ENCODE results near the gene PRR20G. TPM values are rescaled to one million over a fixed set of nuclear protein-coding genes. Genes with fewer than 3 reads are reported as not detected.

Gene PRR20G
- total RNA-seq, 1 experiment from 2014 or later, result 0.30 TPM

DNA sequence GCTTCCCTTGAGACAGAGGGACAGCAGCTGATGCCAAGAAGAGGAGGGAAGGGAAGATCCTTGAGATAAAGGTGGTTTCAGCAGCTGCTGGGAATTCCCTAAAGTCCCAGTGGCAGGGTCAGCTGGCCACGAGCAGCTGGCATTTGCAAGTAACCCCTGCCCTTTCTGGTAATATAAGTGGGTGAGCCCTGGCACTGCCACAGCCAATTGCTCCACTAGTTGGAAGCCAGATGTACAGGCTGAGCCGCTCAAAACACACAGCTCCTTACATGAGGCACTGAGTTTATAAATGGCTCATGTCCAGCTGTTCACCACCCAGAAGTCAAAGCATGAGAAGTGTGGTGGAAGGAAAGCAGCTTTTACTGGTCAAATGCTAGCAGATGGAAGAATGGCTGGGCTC, 35.4 kb downstream of the PRR20G start:
- intact Hi-C loops (cut with micrococcal nuclease), result no loop called here
- peaks cover 3 to 4% of the 10 kb centered on the region in 2 experiments; a peak in 1 of 4 replicates for H3K9me3 ChIP-seq (ENCODE audit: control insufficient read depth in 1 of 2, insufficient read depth in 1 of 2, low read depth in 1 of 2, low read length in 2 of 2)
- no peaks in the 10 kb centered on the region for H4K20me1 ChIP-seq (ENCODE audit: insufficient read depth)
- no peaks in the 10 kb centered on the region for H3K4me1 ChIP-seq (ENCODE audit: control insufficient read depth in 1 of 2, insufficient read depth in 2 of 2, low read length in 2 of 2)
- ChIA-PET POLR2A (interaction anchor here (0.7 kb wide), 1 partner anchor 11 kb away, joined by 3 read pairs; no protein-coding TSS in a partner anchor), CTCF (no interaction called here), RAD21 (ENCODE audit: low non-redundant PET in 1 of 2, low total read pairs in 2 of 2, uncharacterized antibody in 2 of 2, unreplicated experiment in 2 of 2) (no interaction called here)
- no peak overlapping the region for H3K4me2 ChIP-seq (ENCODE audit: low read length)
- H2AFZ ChIP-seq (ENCODE audit: low read depth, low read length, poor library complexity, severe bottlenecking), result no peak overlapping the region
- H3K9me2 ChIP-seq (ENCODE audit: insufficient read depth), result no peaks in the 10 kb centered on the region
- no peak overlapping the region for H3K4me3 ChIP-seq (replicated peaks in 1 of 2; ENCODE audit: low read depth in 1 of 2, low read length in 2 of 2)
- DNase-seq (ENCODE audit: low read depth, low spot score), result no peak
- no peak for TF ChIP-seq POLR2A (IDR thresholded peaks at IDR 0.05; ENCODE audit: borderline replicate concordance, extremely low read depth, insufficient read depth, insufficient read length)
- no peak for TF ChIP-seq EZH2 (IDR thresholded peaks at IDR 0.05)
- TF ChIP-seq, protein P1, sequence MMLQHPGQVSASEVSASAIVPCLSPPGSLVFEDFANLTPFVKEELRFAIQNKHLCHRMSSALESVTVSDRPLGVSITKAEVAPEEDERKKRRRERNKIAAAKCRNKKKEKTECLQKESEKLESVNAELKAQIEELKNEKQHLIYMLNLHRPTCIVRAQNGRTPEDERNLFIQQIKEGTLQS (IDR thresholded peaks at IDR 0.05), result no peak
- TF ChIP-seq, protein P2, sequence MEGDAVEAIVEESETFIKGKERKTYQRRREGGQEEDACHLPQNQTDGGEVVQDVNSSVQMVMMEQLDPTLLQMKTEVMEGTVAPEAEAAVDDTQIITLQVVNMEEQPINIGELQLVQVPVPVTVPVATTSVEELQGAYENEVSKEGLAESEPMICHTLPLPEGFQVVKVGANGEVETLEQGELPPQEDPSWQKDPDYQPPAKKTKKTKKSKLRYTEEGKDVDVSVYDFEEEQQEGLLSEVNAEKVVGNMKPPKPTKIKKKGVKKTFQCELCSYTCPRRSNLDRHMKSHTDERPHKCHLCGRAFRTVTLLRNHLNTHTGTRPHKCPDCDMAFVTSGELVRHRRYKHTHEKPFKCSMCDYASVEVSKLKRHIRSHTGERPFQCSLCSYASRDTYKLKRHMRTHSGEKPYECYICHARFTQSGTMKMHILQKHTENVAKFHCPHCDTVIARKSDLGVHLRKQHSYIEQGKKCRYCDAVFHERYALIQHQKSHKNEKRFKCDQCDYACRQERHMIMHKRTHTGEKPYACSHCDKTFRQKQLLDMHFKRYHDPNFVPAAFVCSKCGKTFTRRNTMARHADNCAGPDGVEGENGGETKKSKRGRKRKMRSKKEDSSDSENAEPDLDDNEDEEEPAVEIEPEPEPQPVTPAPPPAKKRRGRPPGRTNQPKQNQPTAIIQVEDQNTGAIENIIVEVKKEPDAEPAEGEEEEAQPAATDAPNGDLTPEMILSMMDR (IDR thresholded peaks at IDR 0.05 in 2 of 3, conservative IDR thresholded peaks at IDR 0.05 in 1 of 3; ENCODE audit: borderline replicate concordance in 1 of 3, insufficient read depth in 1 of 3, low read depth in 2 of 3, low read length in 2 of 3), result no peak
- TF ChIP-seq, protein P3, sequence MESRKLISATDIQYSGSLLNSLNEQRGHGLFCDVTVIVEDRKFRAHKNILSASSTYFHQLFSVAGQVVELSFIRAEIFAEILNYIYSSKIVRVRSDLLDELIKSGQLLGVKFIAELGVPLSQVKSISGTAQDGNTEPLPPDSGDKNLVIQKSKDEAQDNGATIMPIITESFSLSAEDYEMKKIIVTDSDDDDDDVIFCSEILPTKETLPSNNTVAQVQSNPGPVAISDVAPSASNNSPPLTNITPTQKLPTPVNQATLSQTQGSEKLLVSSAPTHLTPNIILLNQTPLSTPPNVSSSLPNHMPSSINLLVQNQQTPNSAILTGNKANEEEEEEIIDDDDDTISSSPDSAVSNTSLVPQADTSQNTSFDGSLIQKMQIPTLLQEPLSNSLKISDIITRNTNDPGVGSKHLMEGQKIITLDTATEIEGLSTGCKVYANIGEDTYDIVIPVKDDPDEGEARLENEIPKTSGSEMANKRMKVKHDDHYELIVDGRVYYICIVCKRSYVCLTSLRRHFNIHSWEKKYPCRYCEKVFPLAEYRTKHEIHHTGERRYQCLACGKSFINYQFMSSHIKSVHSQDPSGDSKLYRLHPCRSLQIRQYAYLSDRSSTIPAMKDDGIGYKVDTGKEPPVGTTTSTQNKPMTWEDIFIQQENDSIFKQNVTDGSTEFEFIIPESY (IDR thresholded peaks at IDR 0.05; ENCODE audit: extremely low read depth, insufficient replicate concordance, low read length), result no peak
- no peak for TF ChIP-seq YY1 (IDR thresholded peaks at IDR 0.05; ENCODE audit: extremely low read depth, insufficient replicate concordance, low read depth, low read length)
- TF ChIP-seq CEBPB (IDR thresholded peaks at IDR 0.05; ENCODE audit: low read depth), result no peak
- TF ChIP-seq ZFX (IDR thresholded peaks at IDR 0.05), result no peak
- TF ChIP-seq, protein P4, sequence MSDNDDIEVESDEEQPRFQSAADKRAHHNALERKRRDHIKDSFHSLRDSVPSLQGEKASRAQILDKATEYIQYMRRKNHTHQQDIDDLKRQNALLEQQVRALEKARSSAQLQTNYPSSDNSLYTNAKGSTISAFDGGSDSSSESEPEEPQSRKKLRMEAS (IDR thresholded peaks at IDR 0.05), result no peak
- no peak for TF ChIP-seq CBX3 (IDR thresholded peaks at IDR 0.05; ENCODE audit: low read depth)
- TF ChIP-seq SRF (IDR thresholded peaks at IDR 0.05; ENCODE audit: low read depth), result no peak
- TF ChIP-seq, protein P5, sequence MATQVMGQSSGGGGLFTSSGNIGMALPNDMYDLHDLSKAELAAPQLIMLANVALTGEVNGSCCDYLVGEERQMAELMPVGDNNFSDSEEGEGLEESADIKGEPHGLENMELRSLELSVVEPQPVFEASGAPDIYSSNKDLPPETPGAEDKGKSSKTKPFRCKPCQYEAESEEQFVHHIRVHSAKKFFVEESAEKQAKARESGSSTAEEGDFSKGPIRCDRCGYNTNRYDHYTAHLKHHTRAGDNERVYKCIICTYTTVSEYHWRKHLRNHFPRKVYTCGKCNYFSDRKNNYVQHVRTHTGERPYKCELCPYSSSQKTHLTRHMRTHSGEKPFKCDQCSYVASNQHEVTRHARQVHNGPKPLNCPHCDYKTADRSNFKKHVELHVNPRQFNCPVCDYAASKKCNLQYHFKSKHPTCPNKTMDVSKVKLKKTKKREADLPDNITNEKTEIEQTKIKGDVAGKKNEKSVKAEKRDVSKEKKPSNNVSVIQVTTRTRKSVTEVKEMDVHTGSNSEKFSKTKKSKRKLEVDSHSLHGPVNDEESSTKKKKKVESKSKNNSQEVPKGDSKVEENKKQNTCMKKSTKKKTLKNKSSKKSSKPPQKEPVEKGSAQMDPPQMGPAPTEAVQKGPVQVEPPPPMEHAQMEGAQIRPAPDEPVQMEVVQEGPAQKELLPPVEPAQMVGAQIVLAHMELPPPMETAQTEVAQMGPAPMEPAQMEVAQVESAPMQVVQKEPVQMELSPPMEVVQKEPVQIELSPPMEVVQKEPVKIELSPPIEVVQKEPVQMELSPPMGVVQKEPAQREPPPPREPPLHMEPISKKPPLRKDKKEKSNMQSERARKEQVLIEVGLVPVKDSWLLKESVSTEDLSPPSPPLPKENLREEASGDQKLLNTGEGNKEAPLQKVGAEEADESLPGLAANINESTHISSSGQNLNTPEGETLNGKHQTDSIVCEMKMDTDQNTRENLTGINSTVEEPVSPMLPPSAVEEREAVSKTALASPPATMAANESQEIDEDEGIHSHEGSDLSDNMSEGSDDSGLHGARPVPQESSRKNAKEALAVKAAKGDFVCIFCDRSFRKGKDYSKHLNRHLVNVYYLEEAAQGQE (IDR thresholded peaks at IDR 0.05; ENCODE audit: low read depth), result no peak
- TF ChIP-seq SP1 (IDR thresholded peaks at IDR 0.05; ENCODE audit: low read depth), result no peak
- no peak for TF ChIP-seq ELF1 (IDR thresholded peaks at IDR 0.05; ENCODE audit: borderline replicate concordance, low read depth)
- no peak for TF ChIP-seq EGR1 (IDR thresholded peaks at IDR 0.05; ENCODE audit: low read depth)
- no peak for TF ChIP-seq EZH2phosphoT487 (IDR thresholded peaks at IDR 0.05; ENCODE audit: borderline replicate concordance)
- TF ChIP-seq JUND (IDR thresholded peaks at IDR 0.05), result no peak
- BruUV-seq (replicated peaks), result no TSS peak
- no peaks in the 10 kb centered on the region for H3K27me3 ChIP-seq (ENCODE audit: insufficient read depth, low read length)
- H3K79me2 ChIP-seq (ENCODE audit: insufficient read depth, low read length), result no peaks in the 10 kb centered on the region
- H3K9ac ChIP-seq (ENCODE audit: low read length), result no peak overlapping the region
- no peak for ATAC-seq
- no peak overlapping the region for H3K27ac ChIP-seq (ENCODE audit: low read depth, low read length)
- no peaks in the 10 kb centered on the region for H3K36me3 ChIP-seq (ENCODE audit: control insufficient read depth in 1 of 2, insufficient read depth in 2 of 2, low read length in 2 of 2)
